A673 (cell line): Measurements from ENCODE around the gene FXR2. TPM values are rescaled to one million over a fixed set of nuclear protein-coding genes. Genes with fewer than 3 reads are reported as not detected.
A peak's percentile ranks its signal among the peaks of the same experiment; 100 is the strongest.

ENCODE experiments used
- BruUV-seq: library from RNA; stranded (reverse); fragments of 400-500 nt; replicated peaks from 2 replicates; lab custom pipeline; 2021; lab: Mats Ljungman, UMichigan
- CTCF ChIA-PET: fragments of 300-600 bp; sonication (Branson Sonifier 250); formaldehyde crosslinking; loops from one replicate; lab custom pipeline; 2022; ENCODE audit warnings: antibody characterized with exemption; lab: Charles Lee
- POLR2A ChIA-PET: fragments of 300-600 bp; sonication (Branson Sonifier 250); formaldehyde crosslinking; loops from one replicate; lab custom pipeline; 2022; ENCODE audit warnings: antibody characterized with exemption; ENCODE audit not compliant: low non-redundant PET; lab: Charles Lee
- DNase-seq: peaks from one replicate; pipeline ENCODE4 v3.0.0-alpha.2; 2015; ENCODE audit warnings: low spot score
- H3K27ac ChIP-seq: fragments of 200-600 bp; sonication (generic); 2 replicates; pipeline ENCODE4 v1.5.1; 2016; ENCODE audit warnings: mixed run types, low read depth, mild to moderate bottlenecking, mixed read lengths, antibody characterized with exemption, low read length; ENCODE audit not compliant: poor library complexity, severe bottlenecking
- H3K27me3 ChIP-seq: fragments of 200-600 bp; sonication (generic); replicated peaks from 2 replicates; pipeline ENCODE4 v1.6.1; 2017; ENCODE audit warnings: mixed run types, low read depth, mild to moderate bottlenecking, mixed read lengths, antibody characterized with exemption, low read length; ENCODE audit not compliant: insufficient read depth, poor library complexity
- H3K36me3 ChIP-seq: fragments of 200-600 bp; sonication (generic); 2 replicates; pipeline ENCODE4 v1.6.1; 2016; ENCODE audit warnings: mixed run types, mild to moderate bottlenecking, mixed read lengths, antibody characterized with exemption, low read length; ENCODE audit not compliant: insufficient read depth, poor library complexity, severe bottlenecking
- H3K4me1 ChIP-seq: fragments of 200-600 bp; sonication (generic); 2 replicates; pipeline ENCODE4 v1.6.1; 2017; ENCODE audit warnings: mixed run types, mild to moderate bottlenecking, mixed read lengths, antibody characterized with exemption, low read length; ENCODE audit not compliant: insufficient read depth, poor library complexity, severe bottlenecking
- H3K4me3 ChIP-seq: fragments of 200-600 bp; sonication (generic); 2 replicates; pipeline ENCODE4 v1.5.1; 2016; ENCODE audit warnings: low read depth, mixed run types, mild to moderate bottlenecking, mixed read lengths, low read length; ENCODE audit not compliant: poor library complexity, severe bottlenecking
- H3K9me3 ChIP-seq: fragments of 200-600 bp; sonication (generic); 2 replicates; pipeline ENCODE4 v1.6.1; 2016; ENCODE audit warnings: mixed run types, low read depth, mild to moderate bottlenecking, mixed read lengths, antibody characterized with exemption, low read length; ENCODE audit not compliant: poor library complexity, severe bottlenecking
- CTCF ChIP-seq: fragments of 300-800, 200-600 bp; sonication (generic); conservative IDR thresholded peaks from 2 replicates; pipeline ENCODE4 v1.5.1; 2017; ENCODE audit warnings: low read depth, mild to moderate bottlenecking, antibody characterized with exemption, low read length, moderate library complexity, mixed read lengths
- EZH2 ChIP-seq: fragments of 200-600 bp; sonication (generic); IDR thresholded peaks from 2 replicates; pipeline ENCODE4 v1.6.1; 2017; ENCODE audit warnings: borderline replicate concordance, low read depth, mild to moderate bottlenecking, mixed read lengths, antibody characterized with exemption, low read length; ENCODE audit not compliant: poor library complexity, severe bottlenecking
- intact Hi-C: fragments of 100-400 bp; cut with micrococcal nuclease; formaldehyde crosslinking; loops from one replicate; pipeline ENCODE4 v1.10.0; 2022; ENCODE audit not compliant: unreplicated experiment
- total RNA-seq: library from RNA; stranded (reverse); gene quantifications from 2 replicates; pipeline ENCODE4 v1.2.3, GENCODE V29; 2021

Gene FXR2
- total RNA-seq, 1 experiment from 2014 or later = 101 TPM

- no TSS peak for BruUV-seq
- Histone ChIP-seq H3K36me3 (peaks cover 49% of the 10 kb centered on the region), H3K27ac (peak overlapping the region; percentile 74), H3K4me1 (peaks cover 59% of the 10 kb centered on the region), H3K27me3 (no peaks in the 10 kb centered on the region), H3K4me3 (no peak overlapping the region), H3K9me3 (no peaks in the 10 kb centered on the region)
- ChIA-PET POLR2A (interaction anchor here (0.6 to 0.7 kb wide), 3 partner anchors 71 to 338 kb away, joined by 3 to 5 read pairs (median 5); partner anchors contain the start of gene WRAP53), CTCF (interaction anchor here (2.0 kb wide), 1 partner anchor 8 kb away, joined by 6 read pairs; no protein-coding TSS in a partner anchor)
- DNase-seq = no peak
- intact Hi-C loops = loop anchor here (5.0 kb wide), 2 partner anchors 106 to 306 kb away; partner anchors contain the start of genes CHD3, TP53 and WRAP53
- TF ChIP-seq EZH2 = no peak
- no peak for TF ChIP-seq CTCF
These were observed 33.8 kb downstream of the FXR2 start for GRCh38 chr17:7580604-7581575.

GRCh38 chr17:7579834-7580603 lies 34.7 kb downstream of the FXR2 start:
- intact Hi-C loops = loop anchor here (5.0 kb wide), 2 partner anchors 107 to 307 kb away; partner anchors contain the start of genes CHD3, TP53 and WRAP53
- H3K4me3 ChIP-seq = no peak overlapping the region

More at GRCh38 chr17:7579834-7580603, 34.7 kb downstream of the FXR2 start:
- Histone ChIP-seq H3K36me3 (peaks cover 53% of the 10 kb centered on the region), H3K4me1 (peaks cover 61% of the 10 kb centered on the region), H3K27ac (peak overlapping the region; percentile 74), H3K9me3 (no peaks in the 10 kb centered on the region), H3K27me3 (no peaks in the 10 kb centered on the region)
- ChIA-PET POLR2A (interaction anchor here (0.6 kb wide), 1 partner anchor 72 kb away, joined by 5 read pairs; no protein-coding TSS in a partner anchor), CTCF (interaction anchor here (2.0 kb wide), 1 partner anchor 9 kb away, joined by 6 read pairs; no protein-coding TSS in a partner anchor)
- no peak for DNase-seq
- no TSS peak for BruUV-seq
- TF ChIP-seq EZH2 (no peak), CTCF (no peak)
